GM21423 (cell line): ENCODE measurements around the gene RUFY1.
"Not testable (repeated sequence)": the region's sequence is repeated elsewhere in the genome, so short reads cannot be mapped to it uniquely, and the experiment has no call there.

Experiments used
- ATAC-seq: cut with Tn5 transposase; IDR thresholded peaks from one replicate; pipeline ENCODE4 v1.9.1; 2021; ENCODE audit warnings: mild to moderate bottlenecking, moderate library complexity; ENCODE audit not compliant: unreplicated experiment

Gene RUFY1, protein sequence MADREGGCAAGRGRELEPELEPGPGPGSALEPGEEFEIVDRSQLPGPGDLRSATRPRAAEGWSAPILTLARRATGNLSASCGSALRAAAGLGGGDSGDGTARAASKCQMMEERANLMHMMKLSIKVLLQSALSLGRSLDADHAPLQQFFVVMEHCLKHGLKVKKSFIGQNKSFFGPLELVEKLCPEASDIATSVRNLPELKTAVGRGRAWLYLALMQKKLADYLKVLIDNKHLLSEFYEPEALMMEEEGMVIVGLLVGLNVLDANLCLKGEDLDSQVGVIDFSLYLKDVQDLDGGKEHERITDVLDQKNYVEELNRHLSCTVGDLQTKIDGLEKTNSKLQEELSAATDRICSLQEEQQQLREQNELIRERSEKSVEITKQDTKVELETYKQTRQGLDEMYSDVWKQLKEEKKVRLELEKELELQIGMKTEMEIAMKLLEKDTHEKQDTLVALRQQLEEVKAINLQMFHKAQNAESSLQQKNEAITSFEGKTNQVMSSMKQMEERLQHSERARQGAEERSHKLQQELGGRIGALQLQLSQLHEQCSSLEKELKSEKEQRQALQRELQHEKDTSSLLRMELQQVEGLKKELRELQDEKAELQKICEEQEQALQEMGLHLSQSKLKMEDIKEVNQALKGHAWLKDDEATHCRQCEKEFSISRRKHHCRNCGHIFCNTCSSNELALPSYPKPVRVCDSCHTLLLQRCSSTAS

DNA sequence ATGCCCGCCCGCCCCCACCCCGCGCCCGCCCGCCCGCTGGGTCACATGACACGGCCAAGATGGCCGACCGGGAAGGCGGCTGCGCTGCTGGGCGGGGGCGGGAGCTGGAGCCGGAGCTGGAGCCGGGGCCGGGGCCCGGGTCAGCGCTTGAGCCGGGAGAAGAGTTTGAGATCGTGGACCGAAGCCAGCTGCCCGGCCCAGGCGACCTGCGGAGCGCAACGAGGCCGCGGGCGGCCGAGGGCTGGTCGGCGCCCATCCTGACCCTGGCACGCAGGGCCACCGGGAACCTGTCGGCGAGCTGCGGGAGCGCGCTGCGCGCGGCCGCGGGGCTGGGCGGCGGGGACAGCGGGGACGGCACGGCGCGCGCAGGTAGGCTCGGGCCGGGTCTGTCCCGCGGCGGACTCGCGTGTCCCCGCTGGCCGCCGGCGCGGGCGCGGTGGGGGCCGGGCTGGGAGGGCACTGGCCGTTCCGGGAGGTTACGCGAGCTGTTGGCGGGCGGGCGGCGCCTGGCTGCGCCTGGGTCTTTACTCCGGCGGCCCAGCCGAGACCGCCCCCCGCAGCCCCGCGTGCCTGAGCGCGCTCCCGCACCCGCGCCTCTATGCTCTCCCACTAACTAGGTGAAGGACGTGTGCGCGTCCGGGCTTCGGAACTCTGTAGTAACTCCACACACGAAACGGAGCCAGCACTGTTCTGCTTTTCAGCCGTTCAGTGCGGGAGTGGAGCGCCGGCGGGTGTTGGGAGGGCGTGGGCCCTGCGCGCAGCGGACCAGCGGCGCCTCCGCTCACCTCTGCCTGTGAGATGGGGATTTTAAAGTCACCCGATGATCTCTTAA lies at the start of gene RUFY1:
RUFY1 (plus strand) TSS at position 44 of the 832 bp plus-strand sequence; CDS start at position 60, 16 bp downstream.
- peak; percentile 84 for ATAC-seq

GRCh38 chr5:179501997-179502396 lies 48.4 kb upstream of the RUFY1 start:
- ATAC-seq: not testable (repeated sequence)

GRCh38 chr5:179502420-179502819 lies 47.9 kb upstream of the RUFY1 start:
- ATAC-seq: not testable (repeated sequence)

GRCh38 chr5:179504191-179504590 lies 46.2 kb upstream of the RUFY1 start:
- ATAC-seq: no peak

DNA sequence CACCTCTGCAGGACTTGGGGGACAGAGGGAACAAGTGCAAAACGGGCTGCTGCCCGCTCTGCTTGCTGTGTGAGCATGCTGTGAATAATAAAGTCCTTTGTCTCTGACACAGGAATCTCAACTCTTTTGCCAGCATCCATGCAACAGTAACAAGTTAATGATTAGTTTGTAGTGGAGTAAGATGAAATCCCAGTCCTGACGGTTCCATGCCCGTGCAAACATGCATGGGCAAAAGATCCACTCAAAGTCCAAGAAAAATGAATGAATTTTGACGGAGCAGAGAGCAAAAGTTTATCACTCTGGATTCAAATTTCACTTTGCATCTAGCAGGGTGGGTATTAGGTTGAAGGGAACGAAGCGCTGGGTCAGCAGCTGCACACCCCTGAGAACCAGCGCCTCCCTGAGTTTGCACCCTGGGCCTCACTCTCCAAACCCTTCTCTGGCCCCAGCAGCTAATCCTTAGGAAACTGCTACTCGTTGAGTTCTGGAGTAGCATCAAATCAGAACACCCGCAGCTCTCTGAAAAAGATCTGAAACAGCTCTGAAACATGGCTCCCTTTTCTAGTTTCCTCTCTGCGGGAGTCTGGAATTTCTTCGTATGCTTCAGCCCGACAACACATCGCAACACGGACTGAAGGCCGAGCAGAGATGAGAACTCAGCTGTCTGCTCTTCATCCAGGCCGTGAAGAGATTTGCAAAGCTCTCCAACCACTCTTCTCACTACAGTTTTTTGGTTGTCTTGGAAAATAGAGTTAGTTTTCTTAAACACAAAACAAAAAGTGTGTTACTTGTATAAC lies 45.6 kb upstream of the RUFY1 start:
- ATAC-seq: no peak

- no peak for ATAC-seq
These were observed 44.6 kb upstream of the RUFY1 start for GRCh38 chr5:179505636-179506261.

GRCh38 chr5:179509239-179509638 lies 41.1 kb upstream of the RUFY1 start:
- no peak for ATAC-seq

- ATAC-seq: no peak
These were observed 40.5 kb upstream of the RUFY1 start for GRCh38 chr5:179509845-179510244.

DNA sequence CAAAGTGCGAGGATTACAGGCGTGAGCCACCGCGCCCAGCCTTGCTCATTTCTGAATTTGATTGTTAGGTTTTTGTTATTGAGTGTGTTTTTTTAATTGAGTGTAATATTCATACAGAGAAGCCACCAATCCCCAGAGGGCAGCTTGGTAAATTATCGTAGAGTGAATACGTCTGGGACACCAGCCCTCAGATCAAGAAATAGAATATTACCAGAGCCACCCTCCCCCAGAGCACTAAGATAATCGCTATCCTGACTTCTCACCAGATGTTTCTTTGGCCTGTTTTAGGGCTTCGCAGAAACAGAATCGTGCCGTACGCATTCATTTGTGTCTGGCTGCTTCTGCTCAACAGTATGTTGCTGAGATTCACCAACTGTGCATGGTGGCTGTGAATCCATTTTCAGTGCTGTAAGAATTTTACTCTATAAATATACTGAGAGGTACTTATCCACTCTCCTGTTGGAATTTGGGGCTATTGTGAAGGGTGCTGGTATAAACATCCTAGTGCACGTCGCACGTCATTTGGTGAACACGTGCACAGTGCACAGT lies 37.8 kb upstream of the RUFY1 start:
- no peak for ATAC-seq

DNA sequence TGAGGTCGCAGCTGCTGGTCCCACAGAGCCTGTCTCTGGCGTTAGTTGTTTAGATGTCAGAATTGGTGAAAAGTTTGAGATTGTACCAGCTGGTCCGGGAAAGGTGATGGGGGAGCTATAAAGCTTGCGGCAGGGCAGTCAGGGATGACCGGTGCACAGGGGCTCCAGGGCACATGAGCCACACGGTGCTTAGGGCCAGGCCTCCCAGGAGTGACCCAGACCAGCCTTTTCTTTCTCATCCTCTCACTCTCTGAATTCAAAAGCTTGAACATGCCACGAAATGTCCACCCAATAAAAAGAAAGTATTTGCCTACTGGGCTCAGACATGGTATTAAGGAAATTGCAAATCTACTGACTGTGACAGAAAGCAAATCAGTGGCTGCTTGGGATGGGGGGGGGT lies 34.9 kb upstream of the RUFY1 start:
- ATAC-seq: not testable (repeated sequence)

- ATAC-seq: no peak
These were observed 34.1 kb upstream of the RUFY1 start for GRCh38 chr5:179516221-179516620.

- ATAC-seq: not testable (repeated sequence)
These were observed 32.6 kb upstream of the RUFY1 start for GRCh38 chr5:179517746-179518145.

GRCh38 chr5:179518369-179518768 lies 32.0 kb upstream of the RUFY1 start:
- not testable (repeated sequence) for ATAC-seq

DNA sequence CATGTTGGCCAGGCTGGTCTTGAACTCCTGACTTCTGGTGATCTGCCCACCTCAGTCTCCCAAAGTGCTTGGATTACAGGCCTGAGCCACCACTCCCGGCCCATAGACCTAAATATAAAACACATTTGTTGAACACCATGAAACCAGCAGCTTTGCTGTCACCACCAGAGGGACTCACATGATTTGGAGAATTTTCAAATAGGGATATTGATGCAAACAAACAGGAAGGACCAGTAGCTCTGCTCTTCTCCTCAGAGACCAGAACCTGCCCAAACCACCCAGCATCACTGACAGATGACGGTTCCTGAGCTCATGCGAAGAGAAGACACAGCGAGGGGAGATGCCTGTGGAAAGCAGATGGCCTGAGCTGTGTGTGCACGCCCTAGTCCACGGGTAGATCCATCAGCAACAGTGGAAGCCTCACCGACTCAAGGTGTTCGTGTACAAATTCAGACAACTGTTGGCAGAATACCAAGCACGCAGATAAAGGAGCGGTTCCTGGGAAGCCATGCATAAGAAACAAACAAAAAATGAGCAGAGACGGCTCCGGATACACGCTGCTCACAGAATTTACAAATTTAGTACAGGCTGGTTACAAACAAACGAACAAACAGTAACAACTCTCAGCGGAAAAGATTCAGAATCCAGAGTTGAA lies 30.8 kb upstream of the RUFY1 start:
- not testable (repeated sequence) for ATAC-seq

- ATAC-seq: not testable (repeated sequence)
These were observed 28.2 kb upstream of the RUFY1 start for GRCh38 chr5:179522107-179522506.

DNA sequence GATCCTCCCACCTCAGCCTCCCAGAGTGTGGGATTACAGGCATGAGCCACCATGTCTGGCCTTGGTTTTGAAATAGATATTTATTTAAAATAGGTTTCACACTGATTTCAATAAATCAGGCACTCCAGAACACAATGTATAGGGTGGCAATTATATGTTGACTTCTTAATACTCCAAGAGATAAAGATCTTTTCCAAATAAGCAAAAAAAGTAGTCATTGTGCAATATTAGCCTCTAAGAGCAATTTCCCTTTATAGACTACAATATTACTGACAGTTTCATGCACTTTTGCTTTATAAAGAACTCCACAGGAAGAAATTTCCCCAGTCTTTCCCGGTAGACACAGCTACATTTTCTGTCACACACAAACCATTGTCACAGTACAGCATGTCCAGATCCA lies 23.4 kb upstream of the RUFY1 start:
- no peak for ATAC-seq

GRCh38 chr5:179530069-179530998 lies 20.0 kb upstream of the RUFY1 start:
- ATAC-seq: peak; percentile 74

- no peak for ATAC-seq
These were observed 17.3 kb upstream of the RUFY1 start for GRCh38 chr5:179533024-179533423.
